HG03135 (cell line): ENCODE results near the gene HIPK4.
A peak's percentile ranks its signal among the peaks of the same experiment; 100 is the strongest.
"Not testable (repeated sequence)": the region's sequence is repeated elsewhere in the genome, so short reads cannot be mapped to it uniquely, and the experiment has no call there.

ENCODE experiments used
- ATAC-seq: cut with Tn5 transposase; IDR thresholded peaks from one replicate; pipeline ENCODE4 v1.9.1; 2021; ENCODE audit warnings: mild to moderate bottlenecking, moderate library complexity; ENCODE audit not compliant: unreplicated experiment

Gene HIPK4, protein sequence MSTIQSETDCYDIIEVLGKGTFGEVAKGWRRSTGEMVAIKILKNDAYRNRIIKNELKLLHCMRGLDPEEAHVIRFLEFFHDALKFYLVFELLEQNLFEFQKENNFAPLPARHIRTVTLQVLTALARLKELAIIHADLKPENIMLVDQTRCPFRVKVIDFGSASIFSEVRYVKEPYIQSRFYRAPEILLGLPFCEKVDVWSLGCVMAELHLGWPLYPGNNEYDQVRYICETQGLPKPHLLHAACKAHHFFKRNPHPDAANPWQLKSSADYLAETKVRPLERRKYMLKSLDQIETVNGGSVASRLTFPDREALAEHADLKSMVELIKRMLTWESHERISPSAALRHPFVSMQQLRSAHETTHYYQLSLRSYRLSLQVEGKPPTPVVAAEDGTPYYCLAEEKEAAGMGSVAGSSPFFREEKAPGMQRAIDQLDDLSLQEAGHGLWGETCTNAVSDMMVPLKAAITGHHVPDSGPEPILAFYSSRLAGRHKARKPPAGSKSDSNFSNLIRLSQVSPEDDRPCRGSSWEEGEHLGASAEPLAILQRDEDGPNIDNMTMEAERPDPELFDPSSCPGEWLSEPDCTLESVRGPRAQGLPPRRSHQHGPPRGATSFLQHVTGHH

DNA sequence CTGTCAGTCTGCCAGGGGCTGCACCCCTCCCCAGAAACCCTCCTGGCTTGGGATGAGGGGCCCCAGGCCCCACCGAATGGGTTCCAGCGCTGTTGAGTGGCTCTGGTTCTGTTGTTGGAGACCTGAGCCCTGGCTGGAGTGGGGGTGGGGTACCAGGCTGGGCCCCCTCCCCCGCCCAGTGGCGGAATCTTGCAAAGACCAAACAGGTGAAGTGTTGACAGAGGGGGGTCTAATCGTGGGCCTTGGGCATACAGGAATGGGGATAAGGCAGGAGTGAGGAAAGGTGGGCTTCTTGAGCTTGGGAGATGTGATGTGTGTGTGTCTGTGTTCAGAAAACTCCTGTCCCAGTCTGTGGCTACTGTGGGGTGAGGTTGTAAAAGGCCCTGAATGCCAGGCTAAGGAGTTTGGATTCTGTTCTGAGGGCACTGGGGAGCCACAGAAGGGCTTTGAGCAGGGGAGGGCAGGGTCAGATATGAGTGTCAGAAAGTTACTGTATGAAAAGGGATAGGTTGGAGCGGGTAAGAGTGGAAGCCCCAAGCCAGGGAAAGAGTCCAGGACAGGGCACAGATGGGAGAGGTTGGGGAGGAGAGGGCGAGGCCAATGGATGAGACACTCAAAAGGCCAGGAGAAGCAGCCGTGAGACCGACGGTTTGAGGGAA is at the start of gene HIPK4:
Gene HIPK4, minus strand, starts transcription at position 98 of the 659 bp plus-strand sequence. CDS start 279 bp downstream, outside the sequence.
- no peak for ATAC-seq

DNA sequence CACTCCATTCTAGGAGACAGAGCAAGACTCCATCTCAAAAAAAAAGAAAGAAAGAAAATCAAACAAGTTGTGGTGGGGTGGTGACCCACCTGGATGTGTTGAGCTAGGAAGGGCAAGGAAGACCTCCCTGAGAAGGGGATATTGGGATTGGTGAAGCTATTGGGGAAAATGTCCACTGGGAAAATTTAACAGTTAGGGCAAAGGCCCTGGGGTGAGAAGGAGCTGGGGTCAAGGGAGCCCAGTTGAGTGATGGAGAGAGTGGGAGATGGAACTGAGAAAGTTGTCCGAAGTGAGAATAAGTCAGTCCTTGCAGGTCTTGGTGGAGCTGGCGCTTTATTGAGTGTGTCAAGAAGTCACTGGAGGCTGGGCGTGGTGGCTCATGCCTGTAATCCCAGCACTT is 48.3 kb upstream of the HIPK4 start:
- ATAC-seq, result no peak

DNA sequence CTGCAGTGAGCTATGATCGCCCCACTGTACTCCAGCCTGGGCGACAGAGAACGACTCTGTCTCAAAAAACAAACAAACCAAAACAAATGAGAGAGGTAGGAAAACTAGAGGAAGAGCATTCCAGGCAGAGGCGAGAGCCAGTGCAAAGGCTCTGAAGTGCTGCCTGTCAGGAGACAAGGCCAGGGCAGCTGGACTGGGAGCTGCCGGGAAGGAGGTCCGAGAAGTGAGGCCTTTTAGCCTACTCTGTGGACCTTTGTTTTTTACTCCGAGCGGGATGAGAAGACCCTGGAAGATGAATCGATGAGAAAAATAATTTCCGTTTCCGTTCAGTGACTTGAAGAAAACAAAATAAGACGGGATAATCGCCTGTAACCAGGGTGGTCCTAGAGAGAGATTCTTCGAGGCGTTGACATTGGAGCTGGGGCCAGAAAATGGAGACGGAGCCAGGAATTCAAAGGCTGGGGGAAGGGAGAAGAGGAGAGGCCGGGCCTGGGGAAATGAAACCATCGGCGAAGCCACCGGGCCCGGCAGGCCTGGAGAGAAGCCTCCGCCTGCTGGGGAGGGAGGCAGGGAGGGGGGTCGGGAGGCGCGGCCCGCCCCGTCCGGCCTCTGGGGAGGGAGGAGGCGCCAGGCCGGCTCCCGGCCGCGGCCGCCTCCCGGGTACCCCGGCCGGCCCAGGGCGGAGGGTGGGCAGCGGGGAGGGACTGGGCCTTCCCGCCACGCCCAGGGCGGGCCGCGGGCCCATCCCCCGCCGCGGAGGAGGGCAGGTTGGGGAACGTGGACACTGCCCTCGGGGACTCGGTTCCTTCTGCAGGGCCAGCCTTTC is 43.6 kb upstream of the HIPK4 start:
- no peak for ATAC-seq

- not testable (repeated sequence) for ATAC-seq
These were observed 42.8 kb upstream of the HIPK4 start for GRCh38 chr19:40432760-40433159.

DNA sequence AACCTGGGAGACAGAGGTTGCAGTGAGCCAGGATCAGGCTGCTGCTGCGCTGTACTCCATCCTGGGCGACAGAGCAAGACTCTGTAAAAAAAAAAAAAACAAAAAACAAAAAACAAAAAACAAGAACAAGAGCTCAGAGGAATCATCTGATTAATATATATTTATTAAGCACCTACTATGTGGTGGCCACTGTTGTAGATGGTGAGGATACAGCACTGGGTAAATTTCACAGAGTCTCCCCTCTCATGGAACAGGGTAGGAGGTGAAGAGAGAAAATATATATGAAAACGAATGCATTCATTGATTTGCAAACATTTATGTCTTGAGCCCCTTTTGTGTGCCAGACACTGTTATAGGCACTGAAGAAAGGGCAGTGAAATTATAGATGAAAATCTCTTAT is 41.7 kb upstream of the HIPK4 start:
- ATAC-seq, result no peak

- not testable (repeated sequence) for ATAC-seq
These were observed 40.3 kb upstream of the HIPK4 start for GRCh38 chr19:40430242-40430641.

- ATAC-seq, result not testable (repeated sequence)
These were observed 38.2 kb upstream of the HIPK4 start for GRCh38 chr19:40428197-40428596.

DNA sequence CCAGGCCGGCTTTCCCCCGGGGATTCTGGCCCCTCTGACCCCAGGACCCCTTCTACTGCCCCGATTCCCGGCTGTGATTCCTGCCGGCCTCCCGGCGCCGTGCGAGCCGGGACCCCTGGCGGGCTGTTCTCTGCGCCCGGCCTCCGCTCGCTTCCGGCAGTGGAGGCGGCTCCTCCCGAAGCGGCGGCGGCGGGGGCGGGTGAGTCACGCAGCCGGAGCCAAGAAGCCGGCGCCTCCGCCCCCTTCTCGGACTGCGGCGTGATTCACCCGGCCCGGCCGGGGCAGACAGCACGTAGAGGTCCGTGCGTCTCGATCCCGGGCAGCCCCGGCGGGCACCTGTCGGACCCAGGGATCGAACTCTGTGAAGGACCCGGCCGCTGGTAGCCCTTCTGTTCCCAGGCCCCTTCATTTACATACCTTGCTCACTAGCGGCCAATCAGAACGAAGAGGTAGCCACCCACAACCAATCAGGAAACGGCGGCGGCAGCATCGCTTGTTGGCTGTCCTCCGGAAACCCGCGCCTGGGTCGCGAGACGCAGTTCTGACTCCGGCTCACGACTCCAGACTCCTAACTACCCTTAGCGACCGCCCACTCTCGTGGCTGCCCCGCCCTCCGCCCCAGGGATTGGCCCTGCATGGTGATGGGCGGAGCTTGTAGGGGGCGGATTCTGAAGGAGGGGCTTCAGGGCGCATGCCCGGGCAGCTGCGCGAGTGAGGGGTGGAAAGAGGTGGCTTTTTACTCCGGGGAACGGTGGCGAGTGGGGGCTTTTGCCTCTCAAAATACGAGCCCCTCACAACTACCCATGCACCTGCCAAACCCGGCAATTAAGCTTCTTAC is 35.7 kb upstream of the HIPK4 start, which contains the start of gene SERTAD1:
Gene SERTAD1, minus strand, starts transcription at position 543 of the 838 bp plus-strand sequence. CDS start 2,446 bp downstream, outside the sequence.
- peak; percentile 82 for ATAC-seq

DNA sequence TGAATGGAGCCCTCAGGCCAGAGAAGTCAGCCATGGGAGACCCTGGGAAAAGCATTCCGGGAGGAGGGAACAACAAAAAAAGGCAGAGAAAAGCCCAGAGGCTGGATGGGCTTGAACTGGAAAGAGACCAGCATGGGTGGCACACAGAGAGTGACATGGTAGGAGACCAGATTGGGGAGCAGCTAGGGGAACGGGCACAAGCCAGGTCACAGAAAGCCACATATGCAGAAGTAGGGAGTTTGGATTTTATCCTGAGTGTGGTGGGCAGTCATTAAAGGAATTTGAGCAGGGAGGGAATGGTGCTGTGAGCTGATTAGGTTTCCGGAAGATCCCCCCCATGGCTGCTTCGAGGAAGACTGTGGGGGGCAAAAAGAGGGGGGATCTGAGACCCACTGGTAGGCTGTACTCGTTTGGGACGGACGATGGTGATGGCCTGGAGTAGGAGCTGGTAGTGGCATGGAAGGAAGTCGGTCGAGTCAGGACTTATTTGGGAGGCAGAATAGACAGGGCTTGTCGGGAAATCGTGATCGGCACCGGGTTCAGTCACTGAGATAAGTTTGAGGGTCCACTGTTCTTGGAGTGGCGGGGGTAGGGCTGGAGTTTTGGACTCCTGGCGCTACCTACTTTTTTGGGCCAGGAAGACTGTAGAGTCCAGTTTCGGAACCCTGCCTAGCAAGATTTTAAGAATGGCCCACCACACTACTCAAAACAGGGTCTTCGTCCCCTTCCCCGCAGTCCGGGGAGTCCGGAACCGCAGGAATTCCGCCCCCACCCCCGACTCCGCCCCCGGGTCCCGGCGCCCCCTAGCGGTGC is 34.9 kb upstream of the HIPK4 start:
- ATAC-seq, result no peak

DNA sequence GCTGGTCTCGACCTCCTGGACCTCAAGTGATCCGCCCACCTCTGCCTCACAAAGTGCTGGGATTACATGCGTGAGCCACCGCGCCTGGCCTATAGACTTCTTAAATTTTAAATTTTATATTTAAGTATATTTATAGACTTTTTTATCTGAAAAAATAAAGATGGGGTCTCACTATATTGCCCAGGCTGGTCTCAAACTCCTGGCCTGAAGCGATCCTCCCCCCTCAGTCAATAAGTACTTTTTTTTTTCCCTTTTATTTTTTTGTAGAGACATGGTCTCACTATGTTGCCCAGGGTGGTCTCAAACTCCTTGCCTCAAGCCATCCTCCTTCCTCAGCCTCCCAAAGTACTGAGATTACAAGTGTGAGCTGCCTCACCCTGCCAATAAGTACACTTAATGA is 34.0 kb upstream of the HIPK4 start:
- no peak for ATAC-seq

- no peak for ATAC-seq
These were observed 33.0 kb upstream of the HIPK4 start for GRCh38 chr19:40422748-40423566.

DNA sequence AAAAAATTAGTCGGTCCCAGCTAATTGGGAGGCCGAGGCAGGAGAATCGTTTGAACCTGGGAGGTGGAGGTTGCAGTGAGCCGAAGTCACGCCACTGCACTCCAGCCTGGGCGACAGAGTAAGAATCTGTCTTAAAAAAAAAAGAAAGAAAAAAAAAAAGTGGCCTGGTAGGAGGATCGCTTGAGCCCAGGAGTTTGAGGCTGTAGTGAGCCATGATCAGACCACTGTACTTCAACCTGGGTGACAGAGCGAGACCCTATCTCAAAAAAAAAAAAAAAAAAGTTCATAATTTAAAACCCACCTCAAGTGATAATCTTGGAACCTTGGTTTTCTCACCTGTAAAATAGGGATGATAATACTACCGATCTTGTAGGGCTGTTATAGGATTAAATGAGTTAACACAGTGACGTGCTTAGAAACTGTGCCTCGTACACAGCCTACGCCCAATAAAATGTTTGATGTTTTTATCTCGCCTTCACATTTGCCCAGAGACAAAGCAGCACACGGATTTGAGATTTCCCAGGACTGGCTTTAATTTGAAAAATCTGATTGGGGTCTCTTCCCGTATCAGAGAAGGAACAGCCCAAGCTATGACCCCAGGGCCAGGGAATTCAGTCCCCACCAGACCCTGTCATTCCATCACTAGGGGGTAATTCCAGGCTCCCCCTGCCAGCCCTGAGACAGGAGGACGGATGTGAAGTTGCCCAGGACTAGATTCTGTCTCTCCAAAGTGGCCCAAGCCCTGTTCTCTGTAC is 32.2 kb upstream of the HIPK4 start:
- no peak for ATAC-seq

GRCh38 chr19:40420766-40421765 is 31.1 kb upstream of the HIPK4 start:
- ATAC-seq, result peak; percentile 38

DNA sequence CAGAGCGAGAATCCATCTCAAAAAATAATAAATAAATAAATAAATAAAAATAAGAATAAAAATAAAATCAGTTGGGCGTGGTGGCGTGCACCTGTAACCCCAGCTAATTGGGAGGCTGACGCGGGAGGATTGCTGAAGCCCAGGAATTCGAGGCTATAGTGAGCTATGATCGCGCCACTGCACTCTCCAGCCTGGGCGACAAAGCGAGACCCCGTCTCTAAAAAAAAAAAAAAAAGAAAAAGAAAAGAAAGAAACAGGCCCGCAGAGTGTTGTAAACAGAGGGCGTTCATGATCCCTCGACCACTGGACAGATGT is 30.4 kb upstream of the HIPK4 start:
- no peak for ATAC-seq

DNA sequence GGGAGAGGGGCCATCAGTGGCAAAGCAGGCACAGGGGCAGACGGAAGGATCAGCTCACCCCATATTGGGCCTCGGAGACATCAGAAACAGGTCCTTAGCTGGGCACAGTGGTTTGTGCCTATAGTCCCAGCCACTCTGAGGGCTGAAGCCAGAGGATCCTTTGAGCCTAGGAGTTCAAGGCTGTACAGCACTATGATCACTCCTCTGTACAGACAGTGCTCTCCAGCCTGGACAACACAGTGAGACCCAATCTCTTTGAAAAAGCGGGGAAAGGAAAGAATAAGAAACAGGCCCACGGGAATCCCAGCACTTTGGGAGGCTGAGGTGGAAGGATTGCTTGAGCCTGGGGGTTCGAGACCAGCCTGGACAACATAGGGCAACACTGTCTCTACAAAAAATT is 29.8 kb upstream of the HIPK4 start:
- no peak for ATAC-seq

- ATAC-seq, result no peak
These were observed 29.2 kb upstream of the HIPK4 start for GRCh38 chr19:40419066-40419612.
